PC-3 (cell line): ENCODE data around the gene IGFALS.

Experiments used
- EZH2 ChIP-seq: fragments of 300-600 bp; sonication (generic); IDR thresholded peaks from one replicate; pipeline ENCODE4 v1.6.1; 2017; ENCODE audit warnings: antibody characterized with exemption, mild to moderate bottlenecking, low read length; ENCODE audit not compliant: unreplicated experiment
- EZH2phosphoT487 ChIP-seq: fragments of 300-600 bp; sonication (generic); IDR thresholded peaks from 2 replicates; pipeline ENCODE4 v1.6.1; 2018; ENCODE audit warnings: mild to moderate bottlenecking, antibody characterized with exemption, low read length, borderline replicate concordance
- TF ChIP-seq, protein P1 (sequence below): fragments of 300-600 bp; sonication (generic); conservative IDR thresholded peaks from 2 replicates; pipeline ENCODE4 v1.5.1; 2017; ENCODE audit warnings: antibody characterized with exemption, low read depth, mild to moderate bottlenecking, low read length

DNA sequence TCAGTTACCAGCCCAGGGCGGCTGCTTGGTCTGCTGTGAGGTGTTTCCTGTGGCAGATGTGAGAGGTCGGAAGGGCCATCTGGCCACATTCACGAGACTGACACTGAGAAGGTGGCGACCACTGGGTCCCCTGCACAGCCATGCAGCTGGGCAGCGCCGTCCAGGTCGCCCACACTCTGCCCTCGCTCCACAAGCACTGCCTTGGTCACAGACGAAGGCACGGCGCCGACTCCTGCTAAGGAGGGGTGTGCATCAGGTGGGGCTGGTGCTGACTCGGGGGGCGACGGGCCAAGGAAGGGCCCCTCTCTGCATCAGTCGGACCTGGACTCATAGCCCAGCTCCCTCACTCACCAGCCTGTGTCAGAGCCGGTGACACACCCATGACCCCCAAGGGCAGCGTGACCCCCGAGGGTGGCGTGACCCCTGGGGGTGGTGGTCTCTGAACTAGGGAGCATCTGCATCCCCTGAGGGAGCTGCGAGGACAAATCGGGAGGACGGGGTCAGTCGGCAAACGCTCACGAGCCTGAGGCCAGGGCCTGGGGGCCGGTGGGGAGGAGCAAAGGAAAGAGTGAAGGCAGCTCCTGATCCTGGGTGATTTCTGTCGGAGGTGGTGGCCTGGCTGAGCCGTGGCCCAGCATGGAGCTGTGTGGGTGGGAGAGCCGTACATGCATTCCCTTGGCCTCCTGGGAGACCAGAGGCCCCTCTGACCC lies 52.6 kb downstream of the IGFALS start:
- no peak for TF ChIP-seq EZH2
- TF ChIP-seq, protein P1, sequence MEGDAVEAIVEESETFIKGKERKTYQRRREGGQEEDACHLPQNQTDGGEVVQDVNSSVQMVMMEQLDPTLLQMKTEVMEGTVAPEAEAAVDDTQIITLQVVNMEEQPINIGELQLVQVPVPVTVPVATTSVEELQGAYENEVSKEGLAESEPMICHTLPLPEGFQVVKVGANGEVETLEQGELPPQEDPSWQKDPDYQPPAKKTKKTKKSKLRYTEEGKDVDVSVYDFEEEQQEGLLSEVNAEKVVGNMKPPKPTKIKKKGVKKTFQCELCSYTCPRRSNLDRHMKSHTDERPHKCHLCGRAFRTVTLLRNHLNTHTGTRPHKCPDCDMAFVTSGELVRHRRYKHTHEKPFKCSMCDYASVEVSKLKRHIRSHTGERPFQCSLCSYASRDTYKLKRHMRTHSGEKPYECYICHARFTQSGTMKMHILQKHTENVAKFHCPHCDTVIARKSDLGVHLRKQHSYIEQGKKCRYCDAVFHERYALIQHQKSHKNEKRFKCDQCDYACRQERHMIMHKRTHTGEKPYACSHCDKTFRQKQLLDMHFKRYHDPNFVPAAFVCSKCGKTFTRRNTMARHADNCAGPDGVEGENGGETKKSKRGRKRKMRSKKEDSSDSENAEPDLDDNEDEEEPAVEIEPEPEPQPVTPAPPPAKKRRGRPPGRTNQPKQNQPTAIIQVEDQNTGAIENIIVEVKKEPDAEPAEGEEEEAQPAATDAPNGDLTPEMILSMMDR, result no peak
- TF ChIP-seq EZH2phosphoT487, result no peak
